ENCODE data around the gene CHN2. TPM values are rescaled to one million over a fixed set of nuclear protein-coding genes. Genes with fewer than 3 reads are reported as not detected.

CHN2 gene
- total RNA-seq, 1 experiment from 2014 or later = 3.6 TPM

DNA sequence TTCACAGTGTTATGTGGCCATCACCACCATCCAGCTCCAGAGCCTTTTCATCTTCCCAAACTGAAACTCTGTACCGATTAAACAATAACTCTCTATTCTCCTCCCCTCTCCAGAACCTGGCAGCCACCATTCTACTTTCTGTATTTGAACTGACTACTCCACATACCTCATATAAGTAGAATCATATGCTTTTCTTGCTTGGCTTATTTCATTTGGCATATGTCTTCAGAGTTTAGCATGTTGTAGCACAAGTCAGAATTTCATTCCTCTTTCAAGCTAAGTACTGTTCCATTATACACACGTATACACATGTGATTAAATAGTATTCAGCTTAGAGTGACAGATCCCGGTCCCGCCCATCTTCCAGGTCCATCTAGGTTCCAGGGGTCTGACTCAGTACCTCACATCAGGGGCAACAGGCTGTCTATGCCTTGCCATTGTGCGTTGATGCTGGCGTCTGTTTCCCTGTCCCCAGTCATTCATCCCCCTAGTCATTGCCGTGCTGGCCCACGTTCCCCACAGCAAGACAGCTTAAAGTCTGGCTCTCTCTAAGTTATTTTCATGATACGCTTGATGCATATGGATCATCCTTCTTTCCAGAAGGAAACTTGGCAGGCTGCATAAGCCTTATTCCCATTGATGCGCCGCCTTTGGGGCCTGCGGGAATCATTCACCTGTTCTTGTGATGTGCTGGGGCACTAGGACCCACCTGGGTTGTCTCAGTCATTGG lies 108.3 kb downstream of the CHN2 start:
- DNase-seq (ENCODE audit: extremely low read depth, low read depth) = no peak

DNA sequence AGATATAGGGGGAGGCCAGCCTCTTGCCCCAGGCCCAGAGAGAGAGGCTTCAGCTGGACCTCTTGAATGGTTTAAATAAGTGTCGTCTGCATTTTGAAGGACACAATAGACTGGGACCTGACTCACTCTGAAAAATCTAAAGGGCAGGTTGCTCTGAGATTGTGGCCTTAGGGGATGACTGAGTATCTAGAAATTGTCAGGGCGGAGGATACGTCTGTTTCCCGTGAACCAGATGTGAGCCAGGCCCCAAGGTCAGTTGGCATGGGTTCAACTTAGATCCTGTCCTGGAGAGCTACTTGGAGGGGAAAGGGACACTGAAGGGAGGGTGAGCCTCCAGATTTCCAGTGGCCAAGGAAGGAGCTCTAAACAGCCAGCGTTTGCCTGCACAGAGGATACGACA lies 110.2 kb downstream of the CHN2 start:
- DNase-seq (ENCODE audit: extremely low read depth, low read depth) = no peak

DNA sequence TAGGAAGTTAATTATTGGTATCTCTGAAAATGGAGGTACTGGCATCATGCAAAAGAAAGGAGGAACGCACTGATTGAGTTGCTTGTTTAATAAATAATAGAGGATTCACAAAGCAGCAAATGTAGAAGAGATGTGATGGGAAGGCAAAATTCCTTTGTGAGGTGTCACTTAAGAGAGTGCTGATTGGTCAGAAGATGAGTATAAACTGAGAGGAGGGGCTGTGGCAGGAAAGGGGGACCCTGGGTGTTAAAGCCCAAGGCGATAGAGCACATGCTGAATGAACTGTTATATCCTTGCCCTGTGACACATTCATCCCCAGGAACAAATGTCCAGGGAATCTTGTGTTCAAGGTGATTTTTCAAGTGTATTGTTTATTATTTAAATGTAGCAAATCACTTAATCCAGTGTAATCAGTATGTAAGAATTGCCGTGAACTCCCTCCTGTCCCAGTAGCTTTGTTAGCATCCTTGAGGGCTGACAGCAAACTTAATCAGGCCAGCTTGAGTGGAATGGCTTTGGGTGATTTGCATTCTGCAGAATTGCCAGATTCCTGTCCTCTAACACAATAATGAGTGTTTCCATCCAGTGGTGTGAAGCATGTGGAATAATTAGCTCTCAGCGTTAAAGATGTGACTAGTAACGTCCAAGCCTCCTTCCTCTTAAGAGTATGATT lies 111.9 kb downstream of the CHN2 start:
- DNase-seq (ENCODE audit: extremely low read depth, low read depth) = no peak

DNA sequence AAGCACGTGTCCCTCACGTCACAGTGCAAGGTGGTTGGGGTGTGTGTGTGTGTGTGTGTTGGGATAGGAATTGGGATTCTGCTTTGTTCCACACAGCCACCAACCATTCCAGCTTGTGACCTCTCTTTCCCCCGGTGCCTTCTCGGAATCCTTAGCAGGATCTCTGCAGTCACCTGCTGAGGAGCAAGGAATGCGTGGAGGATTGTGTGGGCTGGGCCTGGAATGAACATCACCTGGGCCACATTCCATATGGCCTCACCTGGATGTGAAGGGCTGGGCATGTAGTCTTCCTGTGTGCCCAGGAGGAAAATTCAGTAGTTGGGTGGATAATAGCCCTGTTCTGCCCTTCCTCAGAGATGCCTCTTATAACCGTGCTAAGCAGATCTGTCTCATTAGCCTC lies 113.8 kb downstream of the CHN2 start:
- DNase-seq (ENCODE audit: extremely low read depth, low read depth) = no peak

DNA sequence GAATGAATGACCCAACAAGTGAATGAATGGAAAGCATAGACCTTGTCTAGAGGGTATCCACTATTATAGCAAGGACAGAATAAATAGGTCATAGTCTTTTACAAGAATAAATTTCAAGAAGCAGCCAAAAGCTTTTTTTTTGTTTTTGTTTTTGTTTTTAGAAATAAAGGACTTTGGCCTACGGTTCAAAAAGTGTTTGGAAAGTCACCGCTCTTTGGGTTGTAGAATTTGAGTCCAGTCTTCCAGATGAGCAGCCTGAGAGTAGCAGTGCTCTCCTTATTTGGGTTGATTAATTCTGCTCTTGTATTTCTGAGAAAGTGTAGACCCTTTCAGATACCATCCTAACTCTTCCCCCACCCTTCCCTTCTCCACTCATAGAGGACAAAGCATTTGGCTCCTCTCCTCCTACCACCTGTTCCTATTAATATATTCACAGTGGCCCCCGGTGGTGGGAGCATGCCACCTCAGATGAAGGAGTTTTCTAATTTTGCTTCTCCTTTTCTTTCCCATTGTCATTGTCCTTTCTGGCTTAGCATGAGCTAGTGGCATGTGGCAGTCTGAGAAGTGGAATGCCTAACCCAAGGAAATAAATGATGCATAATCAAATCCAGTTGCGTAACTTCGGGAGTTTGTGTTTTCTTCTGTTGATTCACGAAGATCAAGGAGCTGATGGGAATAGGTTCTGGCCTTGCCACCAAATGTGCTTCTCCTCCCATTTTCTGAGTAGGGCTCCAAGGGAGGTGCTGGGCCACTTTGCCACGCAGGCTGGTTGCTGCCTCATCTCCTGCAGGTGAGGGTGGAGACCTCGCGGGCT lies 114.7 kb downstream of the CHN2 start:
- no peak for DNase-seq (ENCODE audit: extremely low read depth, low read depth)

DNA sequence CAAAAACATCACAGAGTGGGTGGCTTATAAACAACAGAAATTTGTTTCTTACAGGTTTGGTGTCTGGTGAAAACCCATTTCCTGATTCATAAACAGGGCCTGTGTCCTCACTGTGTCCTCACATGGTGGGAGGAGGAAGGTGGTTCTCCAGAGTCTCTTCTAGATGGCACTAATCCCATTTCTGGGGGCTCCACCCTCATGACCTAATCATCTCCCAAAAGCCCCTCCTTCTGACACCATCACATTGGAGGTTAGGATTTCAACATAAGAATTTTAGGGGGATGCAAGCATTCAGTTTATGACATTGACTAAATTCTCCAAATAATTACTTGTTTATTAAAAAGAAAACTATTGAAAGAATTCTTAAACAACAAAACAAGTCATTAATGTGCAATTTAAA lies 116.0 kb downstream of the CHN2 start:
- no peak for DNase-seq (ENCODE audit: extremely low read depth, low read depth)

DNA sequence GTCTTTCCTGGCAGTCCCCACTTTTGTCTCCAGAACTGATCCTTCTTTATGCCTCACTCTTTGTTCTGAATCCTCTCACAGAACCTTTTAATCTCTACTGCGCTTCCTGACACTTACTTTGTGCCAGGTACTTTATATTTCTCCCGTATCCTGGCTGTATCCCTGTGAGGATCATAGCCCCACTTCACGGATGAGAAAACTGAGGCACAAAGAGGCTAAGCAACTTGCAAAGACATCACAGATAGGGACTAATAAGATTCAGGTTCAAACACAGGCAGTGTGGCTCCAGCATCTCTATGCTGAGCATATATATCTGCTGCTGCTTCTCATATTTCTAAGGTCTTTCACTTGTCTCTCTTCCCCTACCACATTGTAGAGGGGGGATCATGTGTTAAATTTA lies 116.7 kb downstream of the CHN2 start:
- DNase-seq (ENCODE audit: extremely low read depth, low read depth) = no peak

DNA sequence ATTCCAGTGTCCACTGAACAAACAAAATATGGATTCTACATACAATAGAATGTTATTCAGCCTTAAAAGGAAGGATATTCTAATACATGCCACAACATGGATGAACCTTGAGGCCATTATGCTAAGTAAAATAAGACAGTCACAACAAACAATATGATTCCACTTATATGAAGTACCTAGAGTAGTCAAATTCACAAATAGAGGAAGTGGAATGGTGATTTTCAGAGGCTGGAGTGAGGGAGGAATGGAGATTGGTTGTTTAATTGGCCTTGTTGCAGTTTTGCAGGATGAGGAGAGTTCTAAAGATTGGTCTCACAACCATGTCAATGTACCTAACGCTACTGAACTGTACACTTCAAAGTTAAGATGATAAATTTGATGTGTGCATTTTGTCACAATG lies 119.6 kb downstream of the CHN2 start:
- no peak for DNase-seq (ENCODE audit: extremely low read depth, low read depth)

DNA sequence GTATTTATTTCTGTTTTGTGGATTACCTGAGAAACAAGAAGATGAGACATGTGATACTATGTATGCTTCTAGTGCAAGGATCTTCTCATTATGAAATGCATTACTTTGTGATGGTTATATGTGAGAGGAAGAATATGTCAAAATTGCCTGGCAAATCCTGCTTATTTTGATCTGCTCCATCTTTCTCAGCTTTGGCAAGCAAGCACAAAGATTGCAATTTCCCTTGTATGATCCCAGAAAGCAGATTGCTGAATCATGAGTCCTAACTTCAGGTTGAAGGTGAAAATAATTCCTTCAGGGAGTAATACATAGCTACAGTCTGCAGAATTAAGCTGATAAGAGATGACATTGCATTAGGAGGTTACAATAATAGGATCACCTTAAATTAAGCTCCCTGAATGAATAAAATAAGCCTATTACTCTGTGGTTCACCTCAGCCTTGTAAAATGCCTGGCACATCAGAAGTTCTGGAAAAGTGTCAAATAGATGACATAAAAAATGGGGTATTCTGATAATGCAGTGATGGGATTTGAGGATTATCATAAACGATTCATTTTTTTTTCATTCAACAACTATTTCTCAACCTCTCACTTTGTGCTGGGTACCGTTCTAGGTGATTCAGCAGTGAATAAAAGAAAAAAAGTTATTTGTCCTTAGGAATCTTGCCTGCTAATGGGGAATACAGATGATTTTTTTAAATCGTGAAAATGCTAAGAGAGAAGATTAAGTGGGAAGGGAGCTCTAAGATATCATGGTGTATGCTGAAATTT lies 120.7 kb downstream of the CHN2 start:
- DNase-seq (ENCODE audit: extremely low read depth, low read depth) = no peak

DNA sequence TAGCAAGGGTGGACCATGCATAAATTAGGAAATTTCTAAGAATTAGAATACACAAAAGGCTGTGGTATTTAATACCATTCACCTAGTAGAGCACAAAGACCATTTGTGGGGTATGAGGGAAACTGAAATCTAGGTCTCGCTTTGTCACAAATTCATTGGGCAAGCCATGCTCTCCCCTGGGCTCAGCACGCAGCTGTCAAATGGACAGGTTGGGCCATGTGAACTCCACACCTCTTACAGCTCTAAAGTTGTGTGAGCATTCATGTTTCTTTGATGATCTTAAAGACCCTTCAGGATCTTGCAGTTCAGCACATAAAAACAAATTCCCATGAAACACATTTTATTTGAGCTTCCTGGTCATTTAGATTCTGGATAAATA lies 121.3 kb downstream of the CHN2 start:
- DNase-seq (ENCODE audit: extremely low read depth, low read depth) = no peak

DNA sequence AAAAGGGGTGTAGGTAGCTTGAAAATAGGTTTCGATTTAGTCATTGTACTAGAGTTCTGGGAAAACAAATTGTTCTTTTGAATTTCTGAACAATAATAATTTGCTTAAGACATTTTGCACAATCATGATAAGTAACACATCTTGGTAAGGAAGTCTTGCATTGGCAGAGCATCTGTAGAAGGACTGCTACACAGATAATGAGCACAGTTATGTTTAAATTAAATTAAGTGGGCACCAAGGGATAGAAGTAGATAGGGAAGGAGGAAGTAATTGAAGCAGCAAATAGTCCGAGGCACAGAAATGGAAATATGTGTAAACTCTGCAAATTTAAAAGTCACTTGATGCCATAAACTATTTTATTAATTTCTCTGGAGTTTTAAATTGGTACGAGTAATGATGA lies 122.4 kb downstream of the CHN2 start:
- no peak for DNase-seq (ENCODE audit: extremely low read depth, low read depth)

DNA sequence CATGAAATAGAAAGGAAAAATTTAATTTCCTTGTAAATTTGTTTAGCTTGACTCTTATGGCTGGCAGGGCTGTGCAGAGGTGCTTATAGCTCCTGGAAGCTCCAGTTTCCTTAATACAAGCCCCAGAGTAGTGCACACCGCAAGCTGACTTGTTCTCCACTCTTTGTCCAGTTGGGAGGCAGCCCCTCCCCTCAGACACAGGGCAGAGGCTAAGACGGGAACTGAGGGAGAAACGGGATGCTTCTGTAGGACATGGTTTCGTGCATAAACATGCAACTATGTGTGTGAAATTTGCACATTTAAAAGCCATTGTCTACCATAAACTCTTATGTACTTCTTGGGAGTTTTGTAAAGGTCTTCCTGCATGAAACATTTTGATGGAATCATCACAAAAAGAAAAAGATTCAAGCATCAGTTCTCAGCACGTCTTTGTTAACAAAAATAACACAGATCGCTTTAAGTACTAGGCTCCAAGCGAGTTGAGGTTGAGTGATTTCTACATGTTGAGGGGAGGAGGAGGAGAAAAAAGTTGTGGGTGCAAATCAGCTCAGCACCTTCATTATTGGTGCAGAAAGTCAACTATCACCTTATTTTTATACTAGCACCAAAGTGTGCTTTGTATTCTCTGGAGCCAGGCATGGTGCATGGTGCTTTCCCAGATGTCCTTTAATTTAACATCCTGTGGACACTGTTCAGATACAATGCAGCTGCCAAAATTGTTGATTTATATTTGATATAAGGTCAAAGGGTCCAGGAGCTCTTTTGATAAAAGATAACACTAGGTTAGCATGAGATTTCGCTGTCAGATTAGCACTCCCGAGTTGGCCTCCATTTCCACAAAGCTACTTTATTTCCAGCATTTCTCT lies 124.5 kb downstream of the CHN2 start:
- no peak for DNase-seq (ENCODE audit: extremely low read depth, low read depth)

DNA sequence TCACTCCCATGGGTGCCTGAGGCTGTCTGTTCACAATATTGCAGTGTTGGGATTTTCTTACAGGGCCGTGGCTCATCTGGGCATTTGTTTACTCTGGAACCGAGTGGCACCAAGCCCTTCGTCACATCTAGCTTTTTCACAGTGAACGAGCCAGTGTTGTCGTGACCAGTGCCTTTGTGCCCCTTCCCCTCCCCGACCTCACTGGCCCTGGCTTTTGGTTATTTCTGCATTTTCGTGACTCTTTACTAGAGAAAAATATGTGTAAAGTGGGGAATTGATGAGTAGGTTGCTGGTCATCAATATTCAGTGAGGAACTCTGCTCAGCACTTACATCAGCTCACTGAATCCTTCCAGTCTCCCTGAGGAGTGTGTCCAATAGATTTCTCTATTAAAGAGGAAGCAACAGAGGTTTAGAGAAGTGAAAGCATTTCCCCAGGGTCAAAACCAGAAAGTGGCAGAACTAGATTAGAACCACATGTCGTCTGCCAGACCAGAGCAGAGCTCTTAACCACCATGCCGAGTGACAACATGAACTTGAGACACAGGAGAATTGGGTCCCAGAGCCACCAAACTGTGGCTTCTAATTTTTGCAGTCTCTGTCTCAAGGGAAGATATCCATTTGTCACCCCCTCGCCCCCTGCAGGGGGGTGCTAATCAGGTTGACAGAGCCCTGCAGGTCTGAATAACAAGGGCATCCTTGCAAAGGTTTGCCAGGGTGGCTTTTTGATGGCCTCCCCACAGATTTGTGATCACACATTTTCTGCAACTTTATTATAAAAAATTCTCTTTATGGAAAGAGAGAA lies 125.3 kb downstream of the CHN2 start:
- no peak for DNase-seq (ENCODE audit: extremely low read depth, low read depth)

DNA sequence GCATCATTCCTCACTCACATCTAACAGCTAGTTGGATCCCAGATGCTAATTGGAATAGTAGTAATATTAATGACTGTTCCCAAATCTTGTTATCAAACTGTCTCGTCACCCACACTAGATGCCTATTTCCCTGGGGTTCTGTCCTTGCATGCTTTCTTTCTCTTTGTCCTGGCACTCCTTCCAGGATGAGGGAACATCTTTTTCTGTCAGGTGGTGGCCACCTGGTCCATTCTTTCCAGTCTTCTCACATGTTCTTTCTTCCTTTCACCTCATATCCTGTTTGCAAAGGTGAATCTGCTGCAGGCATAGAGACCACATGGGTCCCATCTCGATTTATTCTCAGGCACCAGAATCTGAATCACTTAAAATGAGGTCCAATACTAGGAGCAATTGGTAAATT lies 126.0 kb downstream of the CHN2 start:
- DNase-seq (ENCODE audit: extremely low read depth, low read depth) = no peak

DNA sequence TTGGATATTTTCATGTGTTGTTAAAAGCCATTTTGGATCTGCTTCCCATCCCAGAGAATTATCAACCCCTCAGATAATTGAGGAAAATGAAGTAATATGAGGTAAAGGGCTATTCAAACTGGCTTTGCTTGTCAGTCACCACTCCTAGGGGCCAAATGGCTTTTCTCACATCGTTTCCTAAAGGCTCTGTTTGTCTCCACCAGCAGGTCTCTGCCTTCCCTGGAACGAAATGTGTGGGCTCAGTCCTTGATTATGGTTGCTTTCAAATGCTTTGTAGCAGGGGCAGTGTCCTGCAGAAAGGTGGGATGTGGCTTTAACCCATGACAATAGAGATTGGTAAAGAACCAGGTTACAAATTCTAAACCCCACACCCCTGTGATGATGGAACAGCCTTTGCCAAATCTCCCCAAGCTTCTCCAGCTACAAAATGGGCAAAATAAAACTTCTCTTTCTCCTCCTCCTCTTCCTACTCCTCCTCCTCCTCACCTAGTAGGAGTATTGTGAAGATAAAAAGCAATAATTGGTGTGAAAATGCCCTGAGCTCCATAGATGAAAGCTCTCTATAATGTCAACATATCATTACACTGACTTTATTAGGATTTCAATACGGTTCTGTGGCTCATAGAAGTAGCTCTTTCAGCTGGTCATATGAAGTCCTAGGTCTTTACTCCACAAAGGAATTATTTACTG lies 127.6 kb downstream of the CHN2 start:
- no peak for DNase-seq (ENCODE audit: extremely low read depth, low read depth)

DNA sequence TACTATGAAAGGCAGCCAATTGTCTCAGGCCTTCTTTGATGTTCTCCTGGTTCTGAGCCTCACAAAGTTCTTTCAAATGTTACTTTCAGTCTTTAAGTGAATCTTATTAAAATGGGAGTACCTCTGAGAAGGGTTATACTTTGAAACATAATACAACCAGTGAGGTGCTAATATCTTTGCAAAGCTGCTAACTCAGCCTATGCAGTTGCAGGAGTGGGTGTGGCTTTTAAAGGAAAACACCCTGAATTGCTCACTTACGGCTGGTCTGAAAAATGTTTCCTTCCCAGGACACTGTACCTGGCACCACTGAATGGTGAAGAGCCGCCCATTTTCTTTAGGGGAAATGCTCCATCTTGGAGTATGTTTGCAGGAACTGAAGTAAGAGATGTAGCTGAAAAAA lies 130.9 kb downstream of the CHN2 start:
- no peak for DNase-seq (ENCODE audit: extremely low read depth, low read depth)

DNA sequence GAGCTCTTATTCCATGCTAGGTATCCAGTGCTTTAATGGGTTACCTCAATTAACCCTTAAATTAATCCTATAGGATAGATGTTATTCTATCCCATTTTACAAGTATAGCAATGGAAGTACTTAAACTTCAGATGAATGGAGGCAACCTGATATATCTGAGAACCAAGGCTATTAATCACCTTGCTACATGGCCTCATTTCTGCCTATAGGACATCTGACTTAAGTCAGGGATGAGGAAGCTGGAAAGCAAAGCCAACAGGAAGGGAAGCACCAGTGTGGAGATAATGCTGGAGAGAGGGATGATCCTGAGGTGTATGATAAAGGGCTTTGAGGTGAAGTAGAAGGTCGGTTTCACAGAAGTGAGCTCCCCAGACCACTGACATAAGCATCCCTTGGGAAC lies 132.3 kb downstream of the CHN2 start:
- no peak for DNase-seq (ENCODE audit: extremely low read depth, low read depth)

DNA sequence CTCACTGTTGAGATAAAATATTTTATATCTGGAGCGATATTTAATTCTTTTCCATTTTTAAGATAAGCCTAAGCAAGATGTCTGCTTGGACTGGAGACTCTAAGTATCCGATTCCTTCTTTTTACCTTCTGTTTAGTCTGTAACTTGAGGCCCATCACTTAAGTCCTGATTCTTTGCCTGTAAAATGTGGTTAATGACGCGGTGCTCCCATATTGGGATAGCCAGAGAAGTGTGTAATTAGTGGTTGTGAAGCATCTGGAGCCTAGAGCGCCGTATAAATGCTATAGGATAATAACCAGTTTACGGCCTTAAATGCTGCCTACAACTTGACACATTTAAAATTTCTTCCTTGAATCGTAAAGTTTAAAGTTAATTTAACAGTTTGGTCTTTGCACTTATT lies 132.9 kb downstream of the CHN2 start:
- no peak for DNase-seq (ENCODE audit: extremely low read depth, low read depth)

DNA sequence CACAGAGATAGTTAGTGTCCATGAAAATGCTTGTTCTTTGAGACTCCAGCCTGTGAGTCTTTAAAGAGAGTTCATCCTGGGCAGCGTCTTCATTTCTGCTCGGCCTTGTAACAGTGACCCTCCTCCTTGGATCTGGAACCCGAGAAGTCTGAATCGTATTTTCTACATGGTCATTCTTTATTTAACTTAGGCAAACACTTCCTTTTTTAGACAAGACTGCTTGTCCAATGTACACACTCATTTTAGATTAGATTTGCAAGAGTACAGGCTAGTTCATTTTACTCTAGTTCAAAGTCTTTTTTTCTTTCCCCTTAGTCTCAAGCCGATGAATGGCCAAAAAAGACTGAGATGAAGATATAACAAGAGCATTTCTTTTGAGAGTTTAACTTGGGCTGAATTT lies 133.5 kb downstream of the CHN2 start:
- DNase-seq (ENCODE audit: extremely low read depth, low read depth) = no peak

Measured in NCI-H460 (cell line).